ENCODE measurements around the gene MATN1.

Gene MATN1

DNA sequence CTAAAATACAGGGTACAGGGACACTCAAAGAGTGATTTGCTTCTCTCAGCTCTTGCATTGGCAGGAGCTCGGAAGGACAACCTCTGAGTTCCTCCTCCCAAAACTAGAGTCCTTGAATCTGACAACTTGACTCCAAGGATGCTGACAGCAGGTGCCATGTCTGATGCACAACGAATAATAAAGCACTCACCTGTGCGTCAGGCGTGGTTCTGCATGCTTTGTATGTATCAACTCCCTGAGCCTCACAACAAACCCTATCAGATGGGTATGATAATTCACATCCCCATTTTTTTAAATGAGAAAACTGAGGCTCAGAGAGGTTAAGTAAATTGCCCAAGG is 32.8 kb upstream of the MATN1 start:
- no peak overlapping the region for H3K4me3 ChIP-seq (ENCODE audit: low read depth, low read length)
- no peaks in the 10 kb centered on the region for H3K36me3 ChIP-seq (ENCODE audit: control insufficient read depth, insufficient read depth, low read length)
- no peaks in the 10 kb centered on the region for H3K27me3 ChIP-seq (ENCODE audit: control insufficient read depth, insufficient read depth, low read length)
- peaks cover 9% of the 10 kb centered on the region for H3K4me1 ChIP-seq (ENCODE audit: control insufficient read depth, insufficient read depth, low read length)
- H3K9ac ChIP-seq (ENCODE audit: low read depth, low read length): no peak overlapping the region
- H3K9me3 ChIP-seq (ENCODE audit: control insufficient read depth, insufficient read depth, low read length): no peaks in the 10 kb centered on the region

DNA sequence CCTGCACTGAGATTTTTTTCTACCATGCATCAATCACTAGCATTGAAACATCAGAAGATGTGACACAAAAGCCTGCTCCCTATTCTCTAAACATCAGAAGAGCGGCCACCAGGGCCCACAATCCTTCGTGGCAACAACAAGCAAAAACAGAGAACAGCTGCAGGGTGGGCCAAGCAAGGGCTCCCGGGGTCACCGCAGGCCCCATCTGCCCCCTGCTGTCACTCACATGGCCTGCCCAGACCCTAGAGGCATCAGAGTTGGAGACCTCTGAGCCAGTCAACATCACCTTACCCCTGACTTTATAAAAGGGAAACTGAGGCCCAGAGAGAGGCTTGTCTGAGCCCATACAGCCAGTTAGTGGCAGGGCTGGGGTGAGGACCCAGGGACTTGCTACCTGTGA is 32.4 kb upstream of the MATN1 start:
- H3K9me3 ChIP-seq (ENCODE audit: control insufficient read depth, insufficient read depth, low read length): no peaks in the 10 kb centered on the region
- H3K4me3 ChIP-seq (ENCODE audit: low read depth, low read length): no peak overlapping the region
- H3K36me3 ChIP-seq (ENCODE audit: control insufficient read depth, insufficient read depth, low read length): no peaks in the 10 kb centered on the region
- no peak overlapping the region for H3K9ac ChIP-seq (ENCODE audit: low read depth, low read length)
- no peaks in the 10 kb centered on the region for H3K27me3 ChIP-seq (ENCODE audit: control insufficient read depth, insufficient read depth, low read length)
- peaks cover 9% of the 10 kb centered on the region for H3K4me1 ChIP-seq (ENCODE audit: control insufficient read depth, insufficient read depth, low read length)

DNA sequence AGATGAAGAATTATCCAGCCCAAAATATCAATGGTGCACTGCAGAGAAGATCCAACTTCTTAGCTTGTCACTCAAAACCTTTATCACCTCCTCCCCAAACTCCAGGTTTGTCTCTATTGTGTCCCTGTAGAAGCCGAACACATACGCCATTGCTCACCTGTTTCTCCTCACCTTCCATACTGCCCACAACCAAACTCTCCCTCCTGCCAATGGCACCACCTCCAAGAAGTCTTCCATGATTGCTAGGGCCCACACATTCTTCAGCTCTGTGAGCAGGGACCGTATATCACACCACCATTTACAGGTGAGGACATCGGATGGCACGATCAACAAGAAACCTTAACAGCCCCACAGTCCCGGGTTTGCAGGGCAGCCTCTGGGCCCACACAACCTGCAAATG is 31.9 kb upstream of the MATN1 start:
- H3K4me3 ChIP-seq (ENCODE audit: low read depth, low read length): no peak overlapping the region
- H3K9ac ChIP-seq (ENCODE audit: low read depth, low read length): no peak overlapping the region
- H3K4me1 ChIP-seq (ENCODE audit: control insufficient read depth, insufficient read depth, low read length): peaks cover 9% of the 10 kb centered on the region
- no peaks in the 10 kb centered on the region for H3K9me3 ChIP-seq (ENCODE audit: control insufficient read depth, insufficient read depth, low read length)
- no peaks in the 10 kb centered on the region for H3K36me3 ChIP-seq (ENCODE audit: control insufficient read depth, insufficient read depth, low read length)
- H3K27me3 ChIP-seq (ENCODE audit: control insufficient read depth, insufficient read depth, low read length): no peaks in the 10 kb centered on the region

DNA sequence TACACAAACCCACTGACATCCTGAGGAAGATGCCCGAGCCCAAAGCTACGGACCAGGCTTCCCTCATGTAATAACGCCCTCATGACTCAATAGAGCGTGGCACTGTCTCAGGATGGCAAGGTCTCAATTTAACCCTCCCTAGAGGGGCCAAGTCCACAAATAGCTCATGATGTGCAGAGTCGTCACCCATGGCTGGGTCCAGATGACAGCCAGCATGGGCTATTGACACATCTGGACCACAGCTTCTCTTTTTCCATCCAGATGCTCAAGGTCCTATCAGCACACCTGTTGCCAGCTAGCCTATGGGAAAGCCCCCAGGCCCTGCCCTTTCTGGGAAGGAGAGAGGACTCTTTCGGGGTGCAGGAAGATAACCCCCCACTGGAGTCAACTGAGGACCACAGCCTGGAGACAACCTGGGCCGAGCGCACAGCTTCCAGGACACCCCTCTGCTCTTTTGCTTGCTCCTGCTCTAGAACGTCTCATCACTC is 31.3 kb upstream of the MATN1 start:
- no peaks in the 10 kb centered on the region for H3K9me3 ChIP-seq (ENCODE audit: control insufficient read depth, insufficient read depth, low read length)
- no peaks in the 10 kb centered on the region for H3K27me3 ChIP-seq (ENCODE audit: control insufficient read depth, insufficient read depth, low read length)
- H3K4me3 ChIP-seq (ENCODE audit: low read depth, low read length): no peak overlapping the region
- peaks cover 4% of the 10 kb centered on the region for H3K4me1 ChIP-seq (ENCODE audit: control insufficient read depth, insufficient read depth, low read length)
- H3K36me3 ChIP-seq (ENCODE audit: control insufficient read depth, insufficient read depth, low read length): no peaks in the 10 kb centered on the region
- peak overlapping the region; percentile 37 for H3K9ac ChIP-seq (ENCODE audit: low read depth, low read length)

- H3K4me1 ChIP-seq (ENCODE audit: control insufficient read depth, insufficient read depth, low read length): peaks cover 2% of the 10 kb centered on the region
- no peaks in the 10 kb centered on the region for H3K36me3 ChIP-seq (ENCODE audit: control insufficient read depth, insufficient read depth, low read length)
- H3K27me3 ChIP-seq (ENCODE audit: control insufficient read depth, insufficient read depth, low read length): no peaks in the 10 kb centered on the region
- no peaks in the 10 kb centered on the region for H3K9me3 ChIP-seq (ENCODE audit: control insufficient read depth, insufficient read depth, low read length)
- no peak overlapping the region for H3K4me3 ChIP-seq (ENCODE audit: low read depth, low read length)
- no peak overlapping the region for H3K9ac ChIP-seq (ENCODE audit: low read depth, low read length)
Observed at GRCh38 chr1:30753660-30754123, 30.3 kb upstream of the MATN1 start.

DNA sequence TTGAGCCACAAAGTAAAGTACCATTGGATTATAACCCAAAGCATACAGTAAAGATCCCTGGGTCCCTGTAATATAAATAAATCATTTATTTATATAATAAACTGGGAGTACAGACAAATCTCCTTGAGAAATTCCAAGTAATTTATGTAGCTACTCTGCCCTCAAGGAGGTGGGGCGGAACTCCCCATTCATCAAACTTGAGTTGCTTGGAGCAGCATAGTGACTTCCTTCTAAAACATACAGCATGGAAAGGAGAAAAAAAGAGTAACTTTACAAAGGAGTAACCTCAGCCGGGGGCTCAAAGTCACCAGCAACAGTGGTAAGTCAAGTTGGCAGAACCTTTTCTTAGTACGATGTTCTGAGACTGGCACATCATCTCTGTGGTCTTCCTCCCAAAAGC is 29.7 kb upstream of the MATN1 start:
- Histone ChIP-seq H3K4me1 (ENCODE audit: control insufficient read depth, insufficient read depth, low read length) (peaks cover 2% of the 10 kb centered on the region), H3K9me3 (ENCODE audit: control insufficient read depth, insufficient read depth, low read length) (no peaks in the 10 kb centered on the region), H3K27me3 (ENCODE audit: control insufficient read depth, insufficient read depth, low read length) (no peaks in the 10 kb centered on the region), H3K36me3 (ENCODE audit: control insufficient read depth, insufficient read depth, low read length) (no peaks in the 10 kb centered on the region), H3K4me3 (ENCODE audit: low read depth, low read length) (no peak overlapping the region), H3K9ac (ENCODE audit: low read depth, low read length) (no peak overlapping the region)

DNA sequence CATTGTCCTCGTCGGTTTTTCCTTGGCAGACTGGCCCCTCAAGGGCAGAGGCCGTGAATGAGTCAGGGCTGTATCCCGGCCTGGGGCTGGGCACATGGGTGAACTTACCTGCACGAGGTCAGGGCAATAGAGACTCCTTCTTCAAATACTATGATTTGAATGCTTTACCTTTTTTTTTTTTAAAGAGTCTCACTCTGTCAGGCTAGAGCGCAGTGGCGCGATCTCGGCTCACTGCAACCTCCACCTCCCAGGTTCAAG is 29.2 kb upstream of the MATN1 start:
- no peak overlapping the region for H3K9ac ChIP-seq (ENCODE audit: low read depth, low read length)
- H3K36me3 ChIP-seq (ENCODE audit: control insufficient read depth, insufficient read depth, low read length): no peaks in the 10 kb centered on the region
- H3K27me3 ChIP-seq (ENCODE audit: control insufficient read depth, insufficient read depth, low read length): no peaks in the 10 kb centered on the region
- H3K4me1 ChIP-seq (ENCODE audit: control insufficient read depth, insufficient read depth, low read length): peaks cover 2% of the 10 kb centered on the region
- H3K9me3 ChIP-seq (ENCODE audit: control insufficient read depth, insufficient read depth, low read length): no peaks in the 10 kb centered on the region
- H3K4me3 ChIP-seq (ENCODE audit: low read depth, low read length): no peak overlapping the region

GRCh38 chr1:30751830-30752650 is 28.7 kb upstream of the MATN1 start:
- Histone ChIP-seq H3K4me3 (ENCODE audit: low read depth, low read length) (no peak overlapping the region), H3K36me3 (ENCODE audit: control insufficient read depth, insufficient read depth, low read length) (no peaks in the 10 kb centered on the region), H3K9ac (ENCODE audit: low read depth, low read length) (no peak overlapping the region), H3K27me3 (ENCODE audit: control insufficient read depth, insufficient read depth, low read length) (no peaks in the 10 kb centered on the region), H3K9me3 (ENCODE audit: control insufficient read depth, insufficient read depth, low read length) (no peaks in the 10 kb centered on the region), H3K4me1 (ENCODE audit: control insufficient read depth, insufficient read depth, low read length) (peaks cover 2% of the 10 kb centered on the region)

DNA sequence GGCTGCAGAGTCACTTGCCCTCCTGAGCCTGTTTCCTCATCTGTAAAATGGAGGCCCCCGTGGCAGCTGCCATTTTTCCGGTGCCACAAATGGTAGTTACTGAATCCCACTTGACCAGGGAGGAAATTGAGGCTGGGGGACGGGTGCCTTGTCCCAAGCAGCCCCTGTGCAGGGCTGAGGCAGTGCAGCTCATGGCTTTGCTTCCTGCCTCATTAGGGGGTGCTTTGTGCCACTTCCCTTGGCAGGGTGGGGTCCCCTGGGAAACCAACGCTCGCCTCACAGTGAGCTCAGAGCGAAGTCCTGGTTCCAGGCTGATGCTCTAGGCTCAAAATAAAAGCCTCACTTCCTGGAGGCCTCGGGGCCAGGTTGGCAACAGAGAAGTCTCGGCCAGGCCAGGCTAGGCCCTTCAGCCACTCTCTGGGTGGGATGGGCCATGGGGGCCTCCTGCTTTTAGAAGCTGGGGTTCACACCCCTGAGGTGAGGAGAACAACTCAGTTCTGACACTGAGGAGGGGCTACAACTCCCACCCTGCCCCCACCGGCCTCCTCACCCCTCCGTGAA is 27.4 kb upstream of the MATN1 start:
- H3K4me1 ChIP-seq (ENCODE audit: control insufficient read depth, insufficient read depth, low read length): peaks cover 2% of the 10 kb centered on the region
- no peaks in the 10 kb centered on the region for H3K36me3 ChIP-seq (ENCODE audit: control insufficient read depth, insufficient read depth, low read length)
- H3K4me3 ChIP-seq (ENCODE audit: low read depth, low read length): no peak overlapping the region
- no peaks in the 10 kb centered on the region for H3K27me3 ChIP-seq (ENCODE audit: control insufficient read depth, insufficient read depth, low read length)
- H3K9me3 ChIP-seq (ENCODE audit: control insufficient read depth, insufficient read depth, low read length): no peaks in the 10 kb centered on the region
- H3K9ac ChIP-seq (ENCODE audit: low read depth, low read length): no peak overlapping the region

DNA sequence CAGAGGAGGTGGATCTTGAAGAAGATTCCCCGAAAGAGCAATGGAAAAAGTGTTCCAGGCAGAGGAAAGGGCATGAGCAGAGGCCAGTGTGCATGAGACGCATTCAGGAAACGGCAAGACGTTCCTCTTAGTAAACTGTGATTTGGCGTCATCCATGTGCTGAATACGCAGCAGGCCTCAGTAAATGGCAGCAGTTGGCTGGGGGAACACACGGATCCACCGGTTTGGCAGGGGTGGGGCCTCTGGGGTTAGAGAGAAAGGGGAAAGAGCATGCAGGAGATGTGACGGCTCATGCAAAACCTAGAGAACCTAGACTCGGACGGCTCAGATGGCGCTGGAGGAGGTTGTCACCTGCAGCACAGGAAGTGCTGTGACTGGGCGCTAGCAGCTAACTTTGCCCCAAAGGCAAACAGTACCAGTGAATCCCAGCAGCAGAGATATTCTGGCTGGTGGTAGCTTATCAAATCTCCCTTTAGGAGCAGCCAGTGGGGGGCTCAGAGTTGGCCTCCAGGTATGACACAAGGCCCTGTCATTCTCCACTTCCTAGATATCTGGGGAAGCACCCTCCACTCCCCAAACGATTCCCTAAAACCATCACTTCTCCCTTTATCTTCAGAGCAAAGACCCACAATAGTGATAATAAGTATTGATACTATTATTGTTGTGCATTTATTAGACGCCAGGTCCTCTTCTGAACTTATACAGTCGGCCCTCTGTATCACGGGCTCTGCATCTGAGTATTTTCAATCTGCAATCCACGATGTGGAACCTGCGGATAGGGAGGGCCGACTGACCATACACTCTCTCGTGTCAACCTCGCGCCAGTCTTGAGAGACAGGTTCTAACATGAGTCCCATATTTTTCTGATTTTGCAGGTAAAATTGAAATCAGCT is 26.6 kb upstream of the MATN1 start:
- no peaks in the 10 kb centered on the region for H3K27me3 ChIP-seq (ENCODE audit: control insufficient read depth, insufficient read depth, low read length)
- no peaks in the 10 kb centered on the region for H3K9me3 ChIP-seq (ENCODE audit: control insufficient read depth, insufficient read depth, low read length)
- H3K4me1 ChIP-seq (ENCODE audit: control insufficient read depth, insufficient read depth, low read length): peaks cover 2% of the 10 kb centered on the region
- no peaks in the 10 kb centered on the region for H3K36me3 ChIP-seq (ENCODE audit: control insufficient read depth, insufficient read depth, low read length)
- no peak overlapping the region for H3K4me3 ChIP-seq (ENCODE audit: low read depth, low read length)
- H3K9ac ChIP-seq (ENCODE audit: low read depth, low read length): no peak overlapping the region

DNA sequence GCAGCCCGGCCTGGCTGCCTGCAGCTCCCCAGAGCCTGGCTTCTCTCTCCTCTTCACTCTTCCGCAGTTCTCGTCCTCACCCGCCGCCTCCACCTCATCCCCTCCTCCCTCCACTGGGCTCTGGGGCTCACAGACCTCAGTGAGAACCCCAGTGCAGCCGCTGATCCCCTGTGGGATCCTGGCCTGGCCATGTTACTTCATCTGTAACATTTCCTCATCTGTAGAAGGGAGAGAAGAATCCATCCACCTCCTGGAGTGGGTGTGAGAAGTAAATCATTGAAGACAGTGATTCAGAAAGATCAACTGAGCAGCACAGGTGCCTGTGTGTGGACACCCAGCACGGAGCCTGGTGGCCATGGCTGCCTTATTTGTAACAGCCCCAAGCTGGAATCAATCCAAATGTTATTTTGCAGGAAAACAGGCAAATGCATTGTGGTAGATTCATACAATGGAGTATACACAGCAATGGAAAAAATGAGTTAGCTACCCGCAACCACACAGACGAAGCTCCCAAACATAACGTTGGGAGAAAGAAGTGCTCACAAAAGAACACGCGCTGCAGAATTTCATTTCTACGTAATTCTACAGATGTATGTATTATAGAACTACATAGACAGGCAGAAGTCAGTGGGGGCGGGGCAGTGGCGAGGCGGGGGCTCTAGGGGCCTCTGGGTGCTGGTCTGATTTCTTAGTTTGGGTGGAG is 25.5 kb upstream of the MATN1 start:
- Histone ChIP-seq H3K4me1 (ENCODE audit: control insufficient read depth, insufficient read depth, low read length) (peaks cover 2% of the 10 kb centered on the region), H3K9me3 (ENCODE audit: control insufficient read depth, insufficient read depth, low read length) (no peaks in the 10 kb centered on the region), H3K9ac (ENCODE audit: low read depth, low read length) (no peak overlapping the region), H3K4me3 (ENCODE audit: low read depth, low read length) (no peak overlapping the region), H3K36me3 (ENCODE audit: control insufficient read depth, insufficient read depth, low read length) (no peaks in the 10 kb centered on the region), H3K27me3 (ENCODE audit: control insufficient read depth, insufficient read depth, low read length) (no peaks in the 10 kb centered on the region)
